GM23338 (cell line): ENCODE data around the gene B3GALT4. TPM values are rescaled to one million over a fixed set of nuclear protein-coding genes. Genes with fewer than 3 reads are reported as not detected.

Source experiments
- ATAC-seq: fragments of 200-7000 bp; cut with Tn5 transposase; 3 replicates; pipeline ENCODE4 v1.9.1; 2020
- DNase-seq: peaks from one replicate; pipeline ENCODE4 v3.0.0-alpha.2; 2015; ENCODE audit warnings: low spot score
- H2AFZ ChIP-seq: fragments of 200-600 bp; sonication (generic); 2 replicates; pipeline ENCODE4 v1.8.0; 2016; ENCODE audit warnings: antibody characterized with exemption, mild to moderate bottlenecking, moderate library complexity
- H3F3A ChIP-seq: fragments of 200-600 bp; sonication (generic); replicated peaks from 2 replicates; pipeline ENCODE4 v1.8.0; 2017; ENCODE audit warnings: antibody characterized with exemption, mixed run types, low read depth
- H3K27ac ChIP-seq: fragments of 200-600 bp; sonication (generic); 2 replicates; pipeline ENCODE4 v1.6.1; 2016; ENCODE audit warnings: low read depth
- H3K27me3 ChIP-seq: fragments of 200-600 bp; sonication (generic); 2 replicates; pipeline ENCODE4 v1.8.0; 2016; ENCODE audit warnings: mild to moderate bottlenecking, mixed run types, moderate library complexity; ENCODE audit not compliant: insufficient read depth
- H3K36me3 ChIP-seq: fragments of 200-600 bp; sonication (generic); 2 replicates; pipeline ENCODE4 v1.8.0; 2016; ENCODE audit warnings: mild to moderate bottlenecking; ENCODE audit not compliant: insufficient read depth
- H3K4me1 ChIP-seq: fragments of 200-600 bp; sonication (generic); 2 replicates; pipeline ENCODE4 v1.8.0; 2016; ENCODE audit warnings: mild to moderate bottlenecking, moderate library complexity; ENCODE audit not compliant: insufficient read depth
- H3K4me2 ChIP-seq: fragments of 200-600 bp; sonication (generic); 2 replicates; pipeline ENCODE4 v1.7.1; 2017; ENCODE audit warnings: mixed run types
- H3K4me3 ChIP-seq: fragments of 200-600 bp; sonication (generic); 2 replicates; pipeline ENCODE4 v1.6.1; 2016; ENCODE audit warnings: mixed run types
- H3K79me2 ChIP-seq: fragments of 200-600 bp; sonication (generic); replicated peaks from 2 replicates; pipeline ENCODE4 v1.8.0; 2017; ENCODE audit warnings: mild to moderate bottlenecking; ENCODE audit not compliant: insufficient read depth
- H3K9me2 ChIP-seq: fragments of 200-600 bp; sonication (generic); 2 replicates; pipeline ENCODE4 v1.8.0; 2017; ENCODE audit not compliant: insufficient read depth
- H4K20me1 ChIP-seq: fragments of 200-600 bp; sonication (generic); replicated peaks from 2 replicates; pipeline ENCODE4 v1.8.0; 2017; ENCODE audit warnings: mild to moderate bottlenecking; ENCODE audit not compliant: insufficient read depth
- H3K27ac Mint-ChIP-seq: 2 replicates; pipeline ENCODE4 v1.8.0; 2020; ENCODE audit warnings: inconsistent platforms, mild to moderate bottlenecking, moderate library complexity, mixed read lengths
- H3K27me3 Mint-ChIP-seq: 3 replicates; pipeline ENCODE4 v1.8.0; 2022; ENCODE audit warnings: low read depth, mild to moderate bottlenecking, moderate library complexity, mixed read lengths, inconsistent platforms; ENCODE audit not compliant: insufficient read depth, poor library complexity
- H3K36me3 Mint-ChIP-seq: 3 replicates; pipeline ENCODE4 v1.8.0; 2021; ENCODE audit warnings: low read depth, mild to moderate bottlenecking, inconsistent platforms, moderate library complexity, mixed read lengths
- H3K4me1 Mint-ChIP-seq: 3 replicates; pipeline ENCODE4 v1.8.0; 2020; ENCODE audit warnings: mild to moderate bottlenecking, inconsistent platforms, mixed read lengths
- H3K4me3 Mint-ChIP-seq: 3 replicates; pipeline ENCODE4 v1.8.0; 2021; ENCODE audit warnings: moderate library complexity, mild to moderate bottlenecking, inconsistent platforms, mixed read lengths
- H3K9me3 Mint-ChIP-seq: 3 replicates; pipeline ENCODE4 v1.8.0; 2020; ENCODE audit warnings: moderate library complexity, mild to moderate bottlenecking, inconsistent platforms, mixed read lengths
- CREB1 ChIP-seq: fragments of 250-450 bp; sonication (Bioruptor Pico); IDR thresholded peaks from 2 replicates; pipeline ENCODE4 v1.5.0; 2020; ENCODE audit warnings: low read depth, mild to moderate bottlenecking, moderate library complexity
- EZH2 ChIP-seq: fragments of 200-600 bp; sonication (generic); IDR thresholded peaks from one replicate; pipeline ENCODE4 v1.8.0; 2017; ENCODE audit warnings: antibody characterized with exemption, mild to moderate bottlenecking, low read depth; ENCODE audit not compliant: unreplicated experiment
- EZH2phosphoT487 ChIP-seq: fragments of 200-600 bp; sonication (generic); IDR thresholded peaks from one replicate; pipeline ENCODE4 v1.8.1; 2018; ENCODE audit warnings: antibody characterized with exemption; ENCODE audit not compliant: unreplicated experiment
- JUNB ChIP-seq: IDR thresholded peaks from one replicate; pipeline ENCODE4 v1.6.1; 2016; ENCODE audit warnings: antibody characterized with exemption; ENCODE audit not compliant: unreplicated experiment
- NANOG ChIP-seq: IDR thresholded peaks from 2 replicates; pipeline ENCODE4 v1.6.1; 2016; ENCODE audit warnings: antibody characterized with exemption, borderline replicate concordance
- POLR2AphosphoS5 ChIP-seq: IDR thresholded peaks from 2 replicates; pipeline ENCODE4 v1.6.1; 2016; ENCODE audit warnings: antibody characterized with exemption, low read depth
- STAT1 ChIP-seq: IDR thresholded peaks from one replicate; pipeline ENCODE4 v1.6.1; 2016; ENCODE audit warnings: antibody characterized with exemption; ENCODE audit not compliant: unreplicated experiment
- ZNF114 ChIP-seq: fragments of 250-450 bp; sonication (Bioruptor Pico); IDR thresholded peaks from 2 replicates; pipeline ENCODE4 v1.5.0; 2020; ENCODE audit warnings: mild to moderate bottlenecking, moderate library complexity
- ZNF331 ChIP-seq: fragments of 250-450 bp; sonication (Bioruptor Pico); IDR thresholded peaks from 2 replicates; pipeline ENCODE4 v1.5.0; 2020; ENCODE audit warnings: low read depth, mild to moderate bottlenecking, moderate library complexity
- polyA plus RNA-seq: library from polyadenylated mRNA; unstranded; fragments of >200 nt; fragmentation: Nextera tagmentation; extraction: Ambion mirVana; gene quantifications from 2 replicates; pipeline ENCODE4 v1.2.1, GENCODE V29; 2016
- total RNA-seq: library from RNA; depleted of rRNA; stranded (reverse); fragments of >200 nt; shearing (Covaris generic); gene quantifications from 2 replicates; pipeline ENCODE4 v1.2.3, GENCODE V29; 2014
- TF ChIP-seq, protein P1 (sequence below): IDR thresholded peaks from one replicate; pipeline ENCODE4 v1.6.1; 2018; ENCODE audit warnings: antibody characterized with exemption; ENCODE audit not compliant: unreplicated experiment
- TF ChIP-seq, protein P2 (sequence below), 2 experiments: fragments of 200-600 bp in 1 of 2; sonication (generic) in 1 of 2; conservative IDR thresholded peaks; 2 replicates each; pipeline versions ENCODE4 v1.5.1 to v1.6.1; 2016 to 2017; ENCODE audit warnings: antibody characterized with exemption in 2 of 2, low read depth in 2 of 2, mild to moderate bottlenecking in 2 of 2, moderate library complexity in 1 of 2
- TF ChIP-seq, protein P3 (sequence below): fragments of 250-450 bp; sonication (Bioruptor Pico); IDR thresholded peaks from 2 replicates; pipeline ENCODE4 v1.5.0; 2020; ENCODE audit warnings: mild to moderate bottlenecking, moderate library complexity

Gene B3GALT4
- total and polyA plus RNA-seq, 2 experiments from 2014 or later, result 1.3 to 2.3 TPM

DNA sequence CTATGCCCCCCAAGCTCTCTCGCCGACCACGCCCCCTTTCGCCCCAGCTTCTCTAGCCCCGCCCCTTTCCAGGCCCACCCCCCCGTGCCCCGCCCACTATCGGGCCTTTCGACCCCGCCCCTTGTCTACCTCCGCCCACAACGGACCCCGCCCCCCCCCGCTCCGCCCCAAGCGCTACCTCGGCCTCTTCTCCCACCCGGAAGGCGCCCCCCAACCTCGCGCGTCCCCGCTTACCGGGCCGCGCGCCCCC is 40.4 kb downstream of the B3GALT4 start:
- Histone ChIP-seq H3K4me1 (peaks cover 39% of the 10 kb centered on the region), H3K36me3 (peaks cover 14% of the 10 kb centered on the region), H2AFZ (no peak overlapping the region), H4K20me1 (peaks cover 11% of the 10 kb centered on the region), H3K79me2 (peaks cover 33% of the 10 kb centered on the region), H3K27me3 (no peaks in the 10 kb centered on the region), H3K9me2 (no peaks in the 10 kb centered on the region), H3K4me2 (peak overlapping the region; percentile 75), H3F3A (peaks cover 23% of the 10 kb centered on the region), H3K4me3 (peak overlapping the region; percentile 51), H3K27ac (no peak overlapping the region)
- TF ChIP-seq ZNF331 (CRISPR knock-in tag), result no peak
- no peak for TF ChIP-seq NANOG
- TF ChIP-seq JUNB, result no peak
- TF ChIP-seq, protein P1, sequence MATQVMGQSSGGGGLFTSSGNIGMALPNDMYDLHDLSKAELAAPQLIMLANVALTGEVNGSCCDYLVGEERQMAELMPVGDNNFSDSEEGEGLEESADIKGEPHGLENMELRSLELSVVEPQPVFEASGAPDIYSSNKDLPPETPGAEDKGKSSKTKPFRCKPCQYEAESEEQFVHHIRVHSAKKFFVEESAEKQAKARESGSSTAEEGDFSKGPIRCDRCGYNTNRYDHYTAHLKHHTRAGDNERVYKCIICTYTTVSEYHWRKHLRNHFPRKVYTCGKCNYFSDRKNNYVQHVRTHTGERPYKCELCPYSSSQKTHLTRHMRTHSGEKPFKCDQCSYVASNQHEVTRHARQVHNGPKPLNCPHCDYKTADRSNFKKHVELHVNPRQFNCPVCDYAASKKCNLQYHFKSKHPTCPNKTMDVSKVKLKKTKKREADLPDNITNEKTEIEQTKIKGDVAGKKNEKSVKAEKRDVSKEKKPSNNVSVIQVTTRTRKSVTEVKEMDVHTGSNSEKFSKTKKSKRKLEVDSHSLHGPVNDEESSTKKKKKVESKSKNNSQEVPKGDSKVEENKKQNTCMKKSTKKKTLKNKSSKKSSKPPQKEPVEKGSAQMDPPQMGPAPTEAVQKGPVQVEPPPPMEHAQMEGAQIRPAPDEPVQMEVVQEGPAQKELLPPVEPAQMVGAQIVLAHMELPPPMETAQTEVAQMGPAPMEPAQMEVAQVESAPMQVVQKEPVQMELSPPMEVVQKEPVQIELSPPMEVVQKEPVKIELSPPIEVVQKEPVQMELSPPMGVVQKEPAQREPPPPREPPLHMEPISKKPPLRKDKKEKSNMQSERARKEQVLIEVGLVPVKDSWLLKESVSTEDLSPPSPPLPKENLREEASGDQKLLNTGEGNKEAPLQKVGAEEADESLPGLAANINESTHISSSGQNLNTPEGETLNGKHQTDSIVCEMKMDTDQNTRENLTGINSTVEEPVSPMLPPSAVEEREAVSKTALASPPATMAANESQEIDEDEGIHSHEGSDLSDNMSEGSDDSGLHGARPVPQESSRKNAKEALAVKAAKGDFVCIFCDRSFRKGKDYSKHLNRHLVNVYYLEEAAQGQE, result no peak
- TF ChIP-seq, protein P2, sequence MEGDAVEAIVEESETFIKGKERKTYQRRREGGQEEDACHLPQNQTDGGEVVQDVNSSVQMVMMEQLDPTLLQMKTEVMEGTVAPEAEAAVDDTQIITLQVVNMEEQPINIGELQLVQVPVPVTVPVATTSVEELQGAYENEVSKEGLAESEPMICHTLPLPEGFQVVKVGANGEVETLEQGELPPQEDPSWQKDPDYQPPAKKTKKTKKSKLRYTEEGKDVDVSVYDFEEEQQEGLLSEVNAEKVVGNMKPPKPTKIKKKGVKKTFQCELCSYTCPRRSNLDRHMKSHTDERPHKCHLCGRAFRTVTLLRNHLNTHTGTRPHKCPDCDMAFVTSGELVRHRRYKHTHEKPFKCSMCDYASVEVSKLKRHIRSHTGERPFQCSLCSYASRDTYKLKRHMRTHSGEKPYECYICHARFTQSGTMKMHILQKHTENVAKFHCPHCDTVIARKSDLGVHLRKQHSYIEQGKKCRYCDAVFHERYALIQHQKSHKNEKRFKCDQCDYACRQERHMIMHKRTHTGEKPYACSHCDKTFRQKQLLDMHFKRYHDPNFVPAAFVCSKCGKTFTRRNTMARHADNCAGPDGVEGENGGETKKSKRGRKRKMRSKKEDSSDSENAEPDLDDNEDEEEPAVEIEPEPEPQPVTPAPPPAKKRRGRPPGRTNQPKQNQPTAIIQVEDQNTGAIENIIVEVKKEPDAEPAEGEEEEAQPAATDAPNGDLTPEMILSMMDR (conservative IDR thresholded peaks at IDR 0.05; ENCODE audit: low read depth in 2 of 2), result no peak
- no peak for TF ChIP-seq EZH2phosphoT487
- no peak for TF ChIP-seq ZNF114 (CRISPR knock-in tag)
- no peak for TF ChIP-seq POLR2AphosphoS5
- TF ChIP-seq EZH2, result no peak
- no peak for TF ChIP-seq CREB1
- TF ChIP-seq, protein P3, sequence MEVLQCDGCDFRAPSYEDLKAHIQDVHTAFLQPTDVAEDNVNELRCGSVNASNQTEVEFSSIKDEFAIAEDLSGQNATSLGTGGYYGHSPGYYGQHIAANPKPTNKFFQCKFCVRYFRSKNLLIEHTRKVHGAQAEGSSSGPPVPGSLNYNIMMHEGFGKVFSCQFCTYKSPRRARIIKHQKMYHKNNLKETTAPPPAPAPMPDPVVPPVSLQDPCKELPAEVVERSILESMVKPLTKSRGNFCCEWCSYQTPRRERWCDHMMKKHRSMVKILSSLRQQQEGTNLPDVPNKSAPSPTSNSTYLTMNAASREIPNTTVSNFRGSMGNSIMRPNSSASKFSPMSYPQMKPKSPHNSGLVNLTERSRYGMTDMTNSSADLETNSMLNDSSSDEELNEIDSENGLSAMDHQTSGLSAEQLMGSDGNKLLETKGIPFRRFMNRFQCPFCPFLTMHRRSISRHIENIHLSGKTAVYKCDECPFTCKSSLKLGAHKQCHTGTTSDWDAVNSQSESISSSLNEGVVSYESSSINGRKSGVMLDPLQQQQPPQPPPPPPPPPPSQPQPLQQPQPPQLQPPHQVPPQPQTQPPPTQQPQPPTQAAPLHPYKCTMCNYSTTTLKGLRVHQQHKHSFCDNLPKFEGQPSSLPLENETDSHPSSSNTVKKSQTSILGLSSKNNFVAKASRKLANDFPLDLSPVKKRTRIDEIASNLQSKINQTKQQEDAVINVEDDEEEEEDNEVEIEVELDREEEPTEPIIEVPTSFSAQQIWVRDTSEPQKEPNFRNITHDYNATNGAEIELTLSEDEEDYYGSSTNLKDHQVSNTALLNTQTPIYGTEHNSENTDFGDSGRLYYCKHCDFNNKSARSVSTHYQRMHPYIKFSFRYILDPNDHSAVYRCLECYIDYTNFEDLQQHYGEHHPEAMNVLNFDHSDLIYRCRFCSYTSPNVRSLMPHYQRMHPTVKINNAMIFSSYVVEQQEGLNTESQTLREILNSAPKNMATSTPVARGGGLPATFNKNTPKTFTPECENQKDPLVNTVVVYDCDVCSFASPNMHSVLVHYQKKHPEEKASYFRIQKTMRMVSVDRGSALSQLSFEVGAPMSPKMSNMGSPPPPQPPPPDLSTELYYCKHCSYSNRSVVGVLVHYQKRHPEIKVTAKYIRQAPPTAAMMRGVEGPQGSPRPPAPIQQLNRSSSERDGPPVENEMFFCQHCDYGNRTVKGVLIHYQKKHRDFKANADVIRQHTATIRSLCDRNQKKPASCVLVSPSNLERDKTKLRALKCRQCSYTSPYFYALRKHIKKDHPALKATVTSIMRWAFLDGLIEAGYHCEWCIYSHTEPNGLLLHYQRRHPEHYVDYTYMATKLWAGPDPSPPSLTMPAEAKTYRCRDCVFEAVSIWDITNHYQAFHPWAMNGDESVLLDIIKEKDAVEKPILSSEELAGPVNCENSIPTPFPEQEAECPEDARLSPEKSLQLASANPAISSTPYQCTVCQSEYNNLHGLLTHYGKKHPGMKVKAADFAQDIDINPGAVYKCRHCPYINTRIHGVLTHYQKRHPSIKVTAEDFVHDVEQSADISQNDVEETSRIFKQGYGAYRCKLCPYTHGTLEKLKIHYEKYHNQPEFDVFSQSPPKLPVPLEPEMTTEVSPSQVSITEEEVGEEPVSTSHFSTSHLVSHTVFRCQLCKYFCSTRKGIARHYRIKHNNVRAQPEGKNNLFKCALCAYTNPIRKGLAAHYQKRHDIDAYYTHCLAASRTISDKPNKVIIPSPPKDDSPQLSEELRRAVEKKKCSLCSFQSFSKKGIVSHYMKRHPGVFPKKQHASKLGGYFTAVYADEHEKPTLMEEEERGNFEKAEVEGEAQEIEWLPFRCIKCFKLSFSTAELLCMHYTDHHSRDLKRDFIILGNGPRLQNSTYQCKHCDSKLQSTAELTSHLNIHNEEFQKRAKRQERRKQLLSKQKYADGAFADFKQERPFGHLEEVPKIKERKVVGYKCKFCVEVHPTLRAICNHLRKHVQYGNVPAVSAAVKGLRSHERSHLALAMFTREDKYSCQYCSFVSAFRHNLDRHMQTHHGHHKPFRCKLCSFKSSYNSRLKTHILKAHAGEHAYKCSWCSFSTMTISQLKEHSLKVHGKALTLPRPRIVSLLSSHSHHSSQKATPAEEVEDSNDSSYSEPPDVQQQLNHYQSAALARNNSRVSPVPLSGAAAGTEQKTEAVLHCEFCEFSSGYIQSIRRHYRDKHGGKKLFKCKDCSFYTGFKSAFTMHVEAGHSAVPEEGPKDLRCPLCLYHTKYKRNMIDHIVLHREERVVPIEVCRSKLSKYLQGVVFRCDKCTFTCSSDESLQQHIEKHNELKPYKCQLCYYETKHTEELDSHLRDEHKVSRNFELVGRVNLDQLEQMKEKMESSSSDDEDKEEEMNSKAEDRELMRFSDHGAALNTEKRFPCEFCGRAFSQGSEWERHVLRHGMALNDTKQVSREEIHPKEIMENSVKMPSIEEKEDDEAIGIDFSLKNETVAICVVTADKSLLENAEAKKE (CRISPR knock-in tag), result no peak
- no peak for TF ChIP-seq STAT1
- peak; percentile 79 for DNase-seq
- no peaks in the 10 kb centered on the region; the same call in 1 of the 3 replicates for H3K9me3 Mint-ChIP-seq
- peaks cover 66% of the 10 kb centered on the region for H3K4me1 Mint-ChIP-seq
- peaks cover 27% of the 10 kb centered on the region for H3K27me3 Mint-ChIP-seq
- no peak overlapping the region for H3K27ac Mint-ChIP-seq
- peak overlapping the region; percentile 93 for H3K4me3 Mint-ChIP-seq
- H3K36me3 Mint-ChIP-seq, result peaks cover 42% of the 10 kb centered on the region
- ATAC-seq, result no peak
